NK-92 (cell line): Measurements from ENCODE around the gene TOGARAM2.

Experiments
- DNase-seq: peaks from one replicate; lab custom pipeline; 2025; ENCODE audit not compliant: unreplicated experiment; lab: John Stamatoyannopoulos, UW

Gene TOGARAM2

GRCh38 chr2:28997847-28998735 is 17.0 kb downstream of the TOGARAM2 start:
- DNase-seq, result no peak

DNA sequence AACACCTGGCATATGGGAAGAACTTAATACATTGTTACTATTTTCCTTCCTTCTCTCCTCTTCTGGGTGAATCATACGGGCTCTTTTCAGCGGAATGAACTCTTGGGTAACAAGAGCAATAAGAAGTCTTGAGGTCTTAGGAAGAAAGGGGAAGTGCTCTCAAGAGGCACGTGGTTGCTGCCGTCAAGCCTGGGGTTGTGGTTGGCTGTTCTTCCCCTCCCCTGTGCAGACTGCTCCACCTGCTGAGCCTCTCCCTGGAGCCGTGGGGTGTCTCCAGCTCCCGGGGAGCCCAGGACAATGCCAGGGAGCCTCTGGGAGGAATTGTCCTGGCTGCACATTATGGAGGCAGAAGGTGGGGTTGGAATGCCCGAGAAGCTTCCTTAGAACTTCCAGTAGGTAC is 19.4 kb downstream of the TOGARAM2 start:
- no peak for DNase-seq

- DNase-seq, result no peak
Measured at GRCh38 chr2:29000956-29001355, 19.9 kb downstream of the TOGARAM2 start.

- no peak for DNase-seq
Measured at GRCh38 chr2:29001806-29002205, 20.7 kb downstream of the TOGARAM2 start.

DNA sequence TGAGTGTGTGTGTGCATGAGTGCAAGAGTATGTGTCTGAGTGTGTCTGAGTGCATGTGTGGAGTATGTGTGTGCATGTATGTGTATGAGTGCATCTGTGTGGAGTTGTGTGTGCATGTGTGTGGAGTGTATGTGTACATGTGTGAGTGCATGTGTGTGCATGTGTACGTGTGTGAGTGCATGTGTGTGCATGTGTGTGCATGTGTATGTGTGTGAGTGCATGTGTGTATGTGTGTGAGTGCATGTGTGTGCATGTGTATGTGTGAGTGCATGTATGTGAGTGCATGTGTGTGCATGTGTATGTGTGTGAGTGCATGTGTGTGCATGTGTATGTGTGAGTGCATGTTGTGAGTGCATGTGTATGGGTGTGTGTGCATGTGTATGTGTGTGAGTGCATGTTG is 23.7 kb downstream of the TOGARAM2 start:
- no peak for DNase-seq

DNA sequence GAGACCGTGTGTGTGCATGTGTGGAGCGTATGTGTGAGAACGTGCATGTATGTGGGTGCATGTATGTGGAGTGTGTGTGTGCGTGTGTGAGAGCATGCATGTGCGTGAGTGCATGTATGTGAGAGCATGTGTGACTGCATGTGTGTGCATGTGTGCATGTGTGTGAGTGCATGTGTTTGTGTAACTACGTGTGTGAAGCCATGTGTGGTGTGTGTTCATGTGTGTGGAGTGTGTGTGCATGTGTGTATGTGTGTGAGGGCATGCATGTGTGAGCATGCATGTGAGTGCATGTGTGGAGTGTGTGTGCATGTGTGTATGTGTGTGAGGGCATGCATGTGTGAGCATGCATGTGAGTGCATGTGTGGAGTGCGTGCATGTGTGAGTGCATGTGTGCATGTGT is 24.2 kb downstream of the TOGARAM2 start:
- DNase-seq, result no peak

- no peak for DNase-seq
Measured at GRCh38 chr2:29006092-29006979, 25.2 kb downstream of the TOGARAM2 start.

DNA sequence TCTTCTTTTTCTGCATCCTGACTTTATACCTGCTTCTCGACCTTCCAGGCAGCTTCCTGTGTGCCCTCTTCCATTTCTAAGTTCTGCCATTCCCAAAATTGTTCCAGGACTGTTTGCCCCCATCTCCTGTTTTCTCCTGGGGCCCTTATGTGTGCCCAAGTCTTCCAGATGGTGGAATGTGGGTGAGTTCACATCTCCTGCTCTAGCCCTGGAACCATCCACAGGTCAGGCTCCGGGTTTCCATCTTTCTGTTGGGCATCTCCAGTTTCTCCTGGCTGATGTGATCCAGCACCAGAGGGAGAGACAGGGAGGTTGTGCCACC is 25.8 kb downstream of the TOGARAM2 start:
- DNase-seq, result no peak

- no peak for DNase-seq
Measured at GRCh38 chr2:29009270-29009669, 28.2 kb downstream of the TOGARAM2 start.

- DNase-seq, result no peak
Measured at GRCh38 chr2:29009711-29010677, 28.9 kb downstream of the TOGARAM2 start.

DNA sequence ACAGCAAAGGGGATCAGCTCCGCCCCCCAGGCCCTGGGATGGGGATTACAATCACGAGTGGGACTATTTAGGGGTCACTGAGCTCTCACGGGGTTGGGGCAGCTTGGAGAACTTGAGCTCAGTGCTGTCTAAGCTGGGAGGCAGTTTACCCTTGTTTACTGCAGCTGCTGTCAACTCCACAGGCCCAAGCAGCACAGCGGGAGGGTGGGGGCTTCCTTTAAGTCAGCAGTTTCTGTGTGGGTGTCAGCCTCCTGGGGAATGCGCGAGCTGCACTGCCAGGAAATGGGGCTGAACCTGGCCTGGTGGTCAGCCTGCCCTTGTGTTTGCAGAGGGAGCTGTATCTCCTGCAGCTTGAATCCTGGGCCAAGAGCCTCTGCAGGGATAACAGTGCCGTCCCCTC is 29.8 kb downstream of the TOGARAM2 start:
- DNase-seq, result no peak

GRCh38 chr2:29011418-29012060 is 30.4 kb downstream of the TOGARAM2 start:
- peak; percentile 27 for DNase-seq

GRCh38 chr2:29012211-29012681 is 31.1 kb downstream of the TOGARAM2 start:
- no peak for DNase-seq

DNA sequence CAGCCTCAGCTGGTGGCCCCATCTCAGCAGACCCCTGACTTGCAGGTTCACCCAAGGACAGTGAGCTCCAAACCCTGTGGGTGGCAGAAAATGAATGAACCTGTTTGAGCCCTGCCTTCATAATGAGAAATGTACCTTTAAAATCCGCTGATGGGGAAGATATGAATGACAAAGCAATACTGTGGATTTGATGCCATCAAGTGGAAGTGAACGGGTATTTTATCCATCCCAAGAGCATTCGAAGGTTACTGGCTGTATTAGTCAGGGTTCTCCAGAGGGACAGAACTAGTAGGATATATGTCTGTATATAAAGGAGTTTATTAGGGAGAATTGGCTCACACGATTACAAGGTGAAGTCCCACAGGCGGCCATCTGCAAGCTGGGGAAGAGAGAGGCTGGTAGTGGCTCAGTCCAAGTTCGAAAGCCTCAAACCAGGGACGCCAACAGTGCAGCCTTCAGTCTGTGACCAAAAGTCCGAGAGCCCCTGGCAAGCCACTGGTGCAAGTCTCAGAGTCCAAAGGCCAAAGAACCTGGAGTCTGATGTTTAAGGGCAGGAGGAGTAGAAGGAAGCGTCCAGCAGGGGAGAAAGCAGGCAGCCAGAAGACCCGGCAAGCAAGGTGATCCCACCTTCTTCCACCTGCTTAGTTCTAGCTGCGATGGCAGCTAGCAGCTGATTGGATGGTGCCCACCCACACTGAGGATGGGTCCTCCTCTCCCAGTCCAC is 32.1 kb downstream of the TOGARAM2 start:
- no peak for DNase-seq

GRCh38 chr2:29014331-29014730 is 33.2 kb downstream of the TOGARAM2 start:
- DNase-seq, result no peak

GRCh38 chr2:29014811-29015421 is 33.8 kb downstream of the TOGARAM2 start:
- DNase-seq, result no peak

DNA sequence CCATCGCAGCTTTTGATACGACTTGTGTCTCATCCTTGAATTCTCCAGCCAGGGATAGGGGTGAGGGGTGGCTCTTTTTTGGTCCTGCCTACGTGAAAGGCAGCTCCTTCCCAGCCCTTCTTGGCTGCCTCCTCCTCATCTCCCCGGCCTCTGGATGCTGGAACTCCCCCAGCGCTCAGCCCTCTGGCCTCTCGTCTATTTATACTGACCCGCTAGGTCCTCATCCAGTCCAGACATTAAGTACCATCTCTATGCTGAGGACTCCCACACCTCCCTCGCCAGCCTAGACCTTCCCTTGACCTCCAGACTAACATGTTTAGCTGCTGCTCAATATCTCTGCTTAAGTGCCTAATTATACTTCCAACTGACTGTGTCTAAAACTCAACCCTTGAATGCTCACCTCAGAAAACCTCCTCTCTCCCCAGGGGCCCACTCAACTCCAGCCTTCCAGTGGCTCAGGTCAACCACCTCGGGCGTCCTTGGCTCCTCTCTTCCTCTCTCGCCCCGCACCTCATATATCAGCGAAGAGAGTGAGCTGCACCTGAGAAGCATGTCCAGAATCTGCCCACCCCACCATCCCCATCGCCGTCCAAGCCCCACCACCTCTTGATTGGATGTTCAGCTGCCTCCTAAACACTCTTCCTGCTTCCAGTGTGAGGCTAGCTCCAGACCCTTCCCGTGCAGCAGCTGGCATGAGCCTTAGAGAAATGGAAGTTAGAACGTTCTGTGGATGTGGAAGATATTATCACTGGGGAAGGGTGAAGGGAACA is 34.8 kb downstream of the TOGARAM2 start:
- no peak for DNase-seq

DNA sequence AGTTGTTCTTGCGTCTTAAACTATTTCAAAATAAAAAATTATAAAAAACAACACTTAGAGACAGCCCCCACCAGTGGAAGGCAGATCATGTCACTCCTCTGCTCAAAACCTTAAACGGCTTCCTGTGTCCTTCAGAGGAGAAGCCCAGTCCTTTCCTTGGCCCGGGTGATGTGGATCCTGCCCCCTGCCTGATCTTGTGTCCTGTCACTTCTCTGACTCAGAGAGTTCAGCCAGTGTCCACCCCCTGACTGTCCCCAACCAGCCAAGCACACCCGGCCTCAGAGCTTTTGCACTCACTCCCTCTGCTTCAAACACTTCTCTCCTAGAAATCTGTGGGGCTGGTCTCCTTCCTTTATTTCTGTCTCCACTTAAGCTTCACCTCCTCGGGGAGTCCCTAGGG is 35.4 kb downstream of the TOGARAM2 start:
- no peak for DNase-seq
